Measurements from ENCODE around the gene ITPRIP.

DNA sequence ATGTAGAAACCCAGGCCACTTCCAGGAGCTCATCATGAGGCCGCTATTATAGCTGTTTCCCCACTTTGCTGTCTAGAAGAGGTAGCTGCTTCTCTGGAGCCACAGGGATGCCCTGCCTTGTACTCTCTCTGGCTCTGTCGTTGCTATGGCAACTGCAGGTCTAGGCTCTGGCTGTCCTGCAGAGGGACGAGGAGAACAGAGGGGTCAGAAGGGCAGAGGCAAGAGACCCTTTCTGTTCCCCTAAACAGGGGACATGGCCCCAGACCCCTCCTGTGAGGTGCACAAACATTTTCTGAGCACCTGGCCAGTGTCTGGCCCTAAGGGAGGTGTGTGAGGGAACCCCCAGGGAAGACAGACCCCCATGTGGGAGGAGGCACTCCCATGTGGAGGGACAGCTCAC is 31.4 kb downstream of the ITPRIP start:
- TF ChIP-seq, protein P1, sequence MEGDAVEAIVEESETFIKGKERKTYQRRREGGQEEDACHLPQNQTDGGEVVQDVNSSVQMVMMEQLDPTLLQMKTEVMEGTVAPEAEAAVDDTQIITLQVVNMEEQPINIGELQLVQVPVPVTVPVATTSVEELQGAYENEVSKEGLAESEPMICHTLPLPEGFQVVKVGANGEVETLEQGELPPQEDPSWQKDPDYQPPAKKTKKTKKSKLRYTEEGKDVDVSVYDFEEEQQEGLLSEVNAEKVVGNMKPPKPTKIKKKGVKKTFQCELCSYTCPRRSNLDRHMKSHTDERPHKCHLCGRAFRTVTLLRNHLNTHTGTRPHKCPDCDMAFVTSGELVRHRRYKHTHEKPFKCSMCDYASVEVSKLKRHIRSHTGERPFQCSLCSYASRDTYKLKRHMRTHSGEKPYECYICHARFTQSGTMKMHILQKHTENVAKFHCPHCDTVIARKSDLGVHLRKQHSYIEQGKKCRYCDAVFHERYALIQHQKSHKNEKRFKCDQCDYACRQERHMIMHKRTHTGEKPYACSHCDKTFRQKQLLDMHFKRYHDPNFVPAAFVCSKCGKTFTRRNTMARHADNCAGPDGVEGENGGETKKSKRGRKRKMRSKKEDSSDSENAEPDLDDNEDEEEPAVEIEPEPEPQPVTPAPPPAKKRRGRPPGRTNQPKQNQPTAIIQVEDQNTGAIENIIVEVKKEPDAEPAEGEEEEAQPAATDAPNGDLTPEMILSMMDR (IDR thresholded peaks at IDR 0.05; ENCODE audit: low read depth, low read length): no peak
- TF ChIP-seq EZH2phosphoT487 (IDR thresholded peaks at IDR 0.05; ENCODE audit: low read depth): no peak

All from OCI-LY3 (cell line).